DND-41 (cell line): Measurements from ENCODE around the gene MSANTD2.

Experiments
- ATAC-seq: fragments of 200-7000 bp; cut with Tn5 transposase; 3 replicates; pipeline ENCODE4 v1.9.1; 2021; ENCODE audit warnings: low read depth; ENCODE audit not compliant: insufficient read depth
- DNase-seq: peaks from one replicate; pipeline ENCODE4 v3.0.0-alpha.2; 2020
- H2AFZ ChIP-seq: 2 replicates; pipeline ENCODE4 v1.6.0; 2012; ENCODE audit warnings: low read depth, low read length
- H3K27ac ChIP-seq: 2 replicates; pipeline ENCODE4 v1.5.1; 2012; ENCODE audit warnings: low read length, inconsistent platforms
- H3K27me3 ChIP-seq: fragments of 200-600 bp; sonication (generic); 2 replicates; pipeline ENCODE4 v1.6.0; 2012; ENCODE audit warnings: low read length, mild to moderate bottlenecking, inconsistent platforms; ENCODE audit not compliant: insufficient read depth, poor library complexity
- H3K36me3 ChIP-seq: 2 replicates; pipeline ENCODE4 v1.5.1; 2012; ENCODE audit warnings: low read length, inconsistent platforms; ENCODE audit not compliant: insufficient read depth
- H3K4me1 ChIP-seq: 2 replicates; pipeline ENCODE4 v1.5.1; 2012; ENCODE audit warnings: mild to moderate bottlenecking, low read length; ENCODE audit not compliant: insufficient read depth
- H3K4me2 ChIP-seq: 2 replicates; pipeline ENCODE4 v1.6.0; 2012; ENCODE audit warnings: mild to moderate bottlenecking, moderate library complexity, low read length, inconsistent platforms; ENCODE audit not compliant: insufficient read depth
- H3K4me3 ChIP-seq, 2 experiments: fragments of 200-600 bp in 1 of 2; shearing (Covaris generic) in 1 of 2; 2 replicates each; pipeline ENCODE4 v1.5.1; 2012 to 2016; ENCODE audit warnings: inconsistent platforms in 2 of 2, low read length in 2 of 2, mild to moderate bottlenecking in 2 of 2, low read depth in 1 of 2, moderate library complexity in 1 of 2
- H3K79me2 ChIP-seq: 2 replicates; pipeline ENCODE4 v1.6.0; 2012; ENCODE audit warnings: low read length, inconsistent platforms; ENCODE audit not compliant: insufficient read depth
- H3K9ac ChIP-seq: 2 replicates; pipeline ENCODE4 v1.6.0; 2012; ENCODE audit warnings: low read depth, mild to moderate bottlenecking, inconsistent platforms, low read length, moderate library complexity
- H3K9me3 ChIP-seq: 2 replicates; pipeline ENCODE4 v1.5.1; 2012; ENCODE audit warnings: low read length, moderate library complexity, mild to moderate bottlenecking, inconsistent platforms; ENCODE audit not compliant: insufficient read depth, severe bottlenecking
- H4K20me1 ChIP-seq: 2 replicates; pipeline ENCODE4 v1.6.0; 2012; ENCODE audit warnings: low read length; ENCODE audit not compliant: insufficient read depth
- EZH2 ChIP-seq: IDR thresholded peaks from 3 replicates; pipeline ENCODE4 v1.6.1; 2012; ENCODE audit warnings: borderline replicate concordance, low read depth, mild to moderate bottlenecking, moderate library complexity, low read length, inconsistent platforms; ENCODE audit not compliant: severe bottlenecking
- TF ChIP-seq, protein P1 (sequence below): IDR thresholded peaks from 2 replicates; pipeline ENCODE4 v1.5.1; 2012; ENCODE audit warnings: borderline replicate concordance, low read length, moderate library complexity, mild to moderate bottlenecking; ENCODE audit not compliant: poor library complexity, severe bottlenecking; ENCODE audit errors: extremely low read depth

Gene MSANTD2

DNA sequence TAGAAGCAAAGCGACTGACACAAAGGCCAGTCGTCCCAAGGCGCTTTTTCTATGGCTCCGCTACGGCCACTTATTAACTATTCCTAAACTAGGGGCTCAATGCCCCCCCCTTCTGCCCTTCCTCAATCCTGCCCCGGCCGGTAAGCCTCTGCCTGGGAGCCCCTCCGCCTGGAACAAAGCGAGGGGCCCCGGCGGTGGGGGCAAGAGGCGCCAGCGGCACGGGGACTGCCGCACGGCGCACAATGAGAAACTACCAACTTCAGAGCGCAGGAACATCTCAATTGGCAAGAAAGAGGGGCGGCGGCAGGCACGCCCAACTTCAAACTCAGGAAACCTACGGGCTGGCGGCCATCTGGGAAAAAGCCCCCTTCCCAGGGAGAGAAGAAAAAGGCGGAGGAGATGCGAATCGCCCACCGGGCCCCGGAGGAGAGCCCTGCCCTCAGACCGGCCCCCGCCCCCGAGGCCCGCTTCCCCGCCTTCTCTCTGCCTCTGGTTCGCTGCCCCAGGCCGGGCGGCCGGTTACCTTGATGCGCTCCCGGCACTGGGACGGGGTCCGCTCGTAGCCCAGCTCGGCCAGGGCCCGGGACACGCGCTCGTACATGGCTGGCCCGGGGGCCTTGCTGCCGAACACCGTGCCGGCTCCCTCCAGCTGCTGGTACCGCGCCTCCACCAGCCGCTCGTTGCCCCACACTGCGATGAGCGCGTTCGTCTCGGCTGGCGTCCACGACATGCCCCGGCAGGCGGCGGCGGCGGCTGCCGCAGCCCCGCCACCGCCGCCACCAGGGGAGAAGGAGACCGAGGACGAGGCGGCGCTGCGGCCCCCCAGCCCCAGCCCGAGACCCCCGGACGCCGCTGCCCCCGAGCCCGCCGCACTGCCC, 619 bp downstream of the MSANTD2 start:
- Histone ChIP-seq H2AFZ (peak overlapping the region; percentile 71), H3K9me3 (no peaks in the 10 kb centered on the region), H3K27me3 (peaks cover 7% of the 10 kb centered on the region), H3K36me3 (no peaks in the 10 kb centered on the region; the same call in 1 of the 2 replicates), H3K4me2 (peak overlapping the region; percentile 89), H3K4me3 (peak overlapping the region; percentile 83 to 97), H3K79me2 (peaks cover 55% of the 10 kb centered on the region), H3K9ac (peak overlapping the region; percentile 86), H4K20me1 (peaks cover 37% of the 10 kb centered on the region), H3K4me1 (peaks cover 31% of the 10 kb centered on the region), H3K27ac (peak overlapping the region; percentile 85)
- DNase-seq (peak; percentile 51), ATAC-seq (peak; percentile 60)
- no peak for TF ChIP-seq EZH2
- TF ChIP-seq, protein P1, sequence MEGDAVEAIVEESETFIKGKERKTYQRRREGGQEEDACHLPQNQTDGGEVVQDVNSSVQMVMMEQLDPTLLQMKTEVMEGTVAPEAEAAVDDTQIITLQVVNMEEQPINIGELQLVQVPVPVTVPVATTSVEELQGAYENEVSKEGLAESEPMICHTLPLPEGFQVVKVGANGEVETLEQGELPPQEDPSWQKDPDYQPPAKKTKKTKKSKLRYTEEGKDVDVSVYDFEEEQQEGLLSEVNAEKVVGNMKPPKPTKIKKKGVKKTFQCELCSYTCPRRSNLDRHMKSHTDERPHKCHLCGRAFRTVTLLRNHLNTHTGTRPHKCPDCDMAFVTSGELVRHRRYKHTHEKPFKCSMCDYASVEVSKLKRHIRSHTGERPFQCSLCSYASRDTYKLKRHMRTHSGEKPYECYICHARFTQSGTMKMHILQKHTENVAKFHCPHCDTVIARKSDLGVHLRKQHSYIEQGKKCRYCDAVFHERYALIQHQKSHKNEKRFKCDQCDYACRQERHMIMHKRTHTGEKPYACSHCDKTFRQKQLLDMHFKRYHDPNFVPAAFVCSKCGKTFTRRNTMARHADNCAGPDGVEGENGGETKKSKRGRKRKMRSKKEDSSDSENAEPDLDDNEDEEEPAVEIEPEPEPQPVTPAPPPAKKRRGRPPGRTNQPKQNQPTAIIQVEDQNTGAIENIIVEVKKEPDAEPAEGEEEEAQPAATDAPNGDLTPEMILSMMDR, result no peak

- H3K9me3 ChIP-seq, result no peaks in the 10 kb centered on the region
- H3K4me1 ChIP-seq, result peaks cover 31% of the 10 kb centered on the region
- TF ChIP-seq, protein P1, result no peak
- TF ChIP-seq EZH2, result no peak
- H3K4me3 ChIP-seq, result peak overlapping the region; percentile 83 to 97
- H3K9ac ChIP-seq, result peak overlapping the region; percentile 86
- peaks cover 61% of the 10 kb centered on the region for H3K79me2 ChIP-seq
- peak overlapping the region; percentile 89 for H3K4me2 ChIP-seq
- peak; percentile 15 for ATAC-seq
- no peaks in the 10 kb centered on the region; the same call in 1 of the 2 replicates for H3K36me3 ChIP-seq
- peak; percentile 25 for DNase-seq
- H4K20me1 ChIP-seq, result peaks cover 43% of the 10 kb centered on the region
- H3K27ac ChIP-seq, result peak overlapping the region; percentile 85; the same call in 1 of the 2 replicates
- H2AFZ ChIP-seq, result peak overlapping the region; percentile 71
- H3K27me3 ChIP-seq, result peaks cover 7% of the 10 kb centered on the region
Measured at GRCh38 chr11:124798991-124799347, 1.2 kb downstream of the MSANTD2 start.

DNA sequence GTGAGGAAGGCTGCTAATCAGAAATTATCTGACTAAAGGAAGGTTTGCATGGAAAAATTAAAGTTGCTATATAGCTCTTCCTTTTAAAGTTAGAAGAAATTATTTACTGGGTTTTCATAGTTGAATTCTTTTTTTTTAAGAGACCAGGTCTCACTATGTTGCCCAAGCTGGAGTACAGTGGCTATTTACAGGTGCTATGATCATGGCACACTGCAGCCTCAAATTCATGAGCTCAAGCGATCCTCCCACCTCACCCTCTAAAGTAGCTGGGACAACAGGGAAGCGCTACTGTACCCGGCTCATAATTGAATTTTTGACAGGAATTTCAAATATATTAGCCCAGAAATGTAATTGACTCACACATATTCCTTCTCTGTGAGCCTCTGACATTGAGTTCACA, 3.9 kb downstream of the MSANTD2 start:
- Histone ChIP-seq H3K4me1 (peaks cover 28% of the 10 kb centered on the region), H3K9ac (no peak overlapping the region), H4K20me1 (peaks cover 68% of the 10 kb centered on the region), H3K4me3 (no peak overlapping the region), H3K9me3 (no peaks in the 10 kb centered on the region), H3K36me3 (no peaks in the 10 kb centered on the region; the same call in 1 of the 2 replicates), H3K4me2 (peak overlapping the region; percentile 19; the same call in 1 of the 2 replicates), H3K27ac (no peak overlapping the region), H3K27me3 (no peaks in the 10 kb centered on the region), H3K79me2 (peaks cover 86% of the 10 kb centered on the region), H2AFZ (no peak overlapping the region)
- TF ChIP-seq EZH2, result no peak
- TF ChIP-seq, protein P1, result no peak
- DNase-seq (no peak), ATAC-seq (no peak)
